Sciatic nerve (tissue), 2 donors: ENCODE measurements around the gene FNDC1. TPM values are rescaled to one million over a fixed set of nuclear protein-coding genes. Genes with fewer than 3 reads are reported as not detected.
"Not testable (repeated sequence)": the region's sequence is repeated elsewhere in the genome, so short reads cannot be mapped to it uniquely, and the experiment has no call there.

ENCODE experiments used
- ATAC-seq: fragments of 200-7000 bp; cut with Tn5 transposase; one replicate; pipeline ENCODE4 v1.9.1; 2020; ENCODE audit warnings: mild to moderate bottlenecking, moderate library complexity
- DNase-seq: peaks from one replicate; pipeline ENCODE4 v3.0.0-alpha.2; 2020; ENCODE audit warnings: low spot score
- intact Hi-C: fragments of 100-400 bp; cut with DNase I; formaldehyde crosslinking; loops from one replicate; pipeline ENCODE4 v1.14.2; 2022
- total RNA-seq: library from RNA; stranded (reverse); fragmentation: NEBNext Ultra II Directional; extraction: Animal tissue kit (Norgen Biotek cat#: 25700); gene quantifications from one replicate; pipeline ENCODE4 v1.2.1, GENCODE V29; 2021
- donor health status: DM: no; HTN: no; CAD: no.
- donor health status: DM: no; HTN: no; CAD: no.

The FNDC1 gene
- total RNA-seq, result 13.7 TPM

GRCh38 chr6:159169193-159169555, at the start of gene FNDC1:
Gene FNDC1, plus strand, starts transcription at chr6:159169400. Its CDS starts 197 bp downstream, at chr6:159169597.
- ATAC-seq (peak; percentile 6), DNase-seq (peak; percentile 66)

DNA sequence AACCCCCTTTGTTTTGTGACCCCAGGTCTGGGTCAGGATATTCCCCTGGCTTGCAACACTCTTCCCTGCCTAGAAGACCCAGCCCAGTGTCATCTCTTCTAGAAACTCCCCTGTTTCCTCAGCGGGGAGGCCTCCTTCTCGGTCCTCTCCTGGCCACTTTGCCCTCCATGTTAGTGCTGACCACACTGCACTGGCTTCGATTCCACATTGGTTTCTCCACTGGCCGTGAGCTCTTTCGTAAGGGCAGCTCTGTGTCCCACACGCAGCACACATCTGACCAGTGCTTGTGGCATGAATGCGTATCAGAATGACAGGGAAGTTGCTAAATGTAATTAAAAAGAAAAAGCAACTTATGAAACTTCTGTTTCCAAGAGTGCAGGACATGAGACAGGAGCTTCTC, 49.4 kb upstream of the FNDC1 start:
- DNase-seq (no peak), ATAC-seq (peak; percentile 48)
- intact Hi-C loops, result no loop called here

More at GRCh38 chr6:159169193-159169555, at the start of gene FNDC1:
- intact Hi-C loops, result no loop called here

- no peak for ATAC-seq
- DNase-seq, result no peak
- intact Hi-C loops, result no loop called here
Observed at GRCh38 chr6:159121486-159121885, 47.7 kb upstream of the FNDC1 start.

DNA sequence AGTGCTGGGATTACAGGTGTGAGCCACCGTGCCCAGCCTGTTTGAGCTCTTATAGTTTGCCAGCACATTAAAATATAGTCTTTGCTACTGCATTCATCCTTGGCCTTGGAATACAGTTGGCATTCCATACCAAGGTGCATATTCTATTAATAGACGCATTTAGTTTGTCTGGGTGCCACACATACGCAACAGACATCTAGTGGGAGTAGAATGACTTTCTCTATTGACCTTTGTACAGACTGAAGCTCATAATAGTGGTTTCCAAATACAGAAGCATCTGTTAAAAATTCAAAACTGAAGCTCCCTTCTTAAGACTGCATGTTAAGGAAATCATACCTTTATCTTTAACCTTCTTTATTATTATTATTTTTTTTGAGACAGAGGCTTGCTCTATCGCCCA, 46.7 kb upstream of the FNDC1 start:
- ATAC-seq (no peak), DNase-seq (no peak)
- intact Hi-C loops, result no loop called here

DNA sequence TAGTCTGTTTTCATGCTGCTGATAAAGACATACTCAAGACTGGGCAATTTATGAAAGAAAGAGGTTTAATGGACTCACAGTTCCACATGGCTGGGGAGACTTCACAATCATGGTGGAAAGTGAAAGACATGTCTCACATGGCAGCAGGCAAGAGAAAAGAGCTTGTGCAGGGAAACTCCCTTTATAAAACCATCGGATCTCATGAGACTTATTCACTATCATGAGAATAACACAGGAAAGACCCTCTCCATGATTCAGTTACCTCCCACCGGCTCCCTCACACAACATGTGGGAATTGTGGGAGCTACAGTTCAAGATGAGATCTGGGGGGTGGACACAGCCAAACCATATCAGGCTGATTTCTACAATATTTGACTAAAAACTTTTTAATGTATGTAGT, 45.4 kb upstream of the FNDC1 start:
- ATAC-seq, DNase-seq, intact Hi-C loops: not testable (repeated sequence)

DNA sequence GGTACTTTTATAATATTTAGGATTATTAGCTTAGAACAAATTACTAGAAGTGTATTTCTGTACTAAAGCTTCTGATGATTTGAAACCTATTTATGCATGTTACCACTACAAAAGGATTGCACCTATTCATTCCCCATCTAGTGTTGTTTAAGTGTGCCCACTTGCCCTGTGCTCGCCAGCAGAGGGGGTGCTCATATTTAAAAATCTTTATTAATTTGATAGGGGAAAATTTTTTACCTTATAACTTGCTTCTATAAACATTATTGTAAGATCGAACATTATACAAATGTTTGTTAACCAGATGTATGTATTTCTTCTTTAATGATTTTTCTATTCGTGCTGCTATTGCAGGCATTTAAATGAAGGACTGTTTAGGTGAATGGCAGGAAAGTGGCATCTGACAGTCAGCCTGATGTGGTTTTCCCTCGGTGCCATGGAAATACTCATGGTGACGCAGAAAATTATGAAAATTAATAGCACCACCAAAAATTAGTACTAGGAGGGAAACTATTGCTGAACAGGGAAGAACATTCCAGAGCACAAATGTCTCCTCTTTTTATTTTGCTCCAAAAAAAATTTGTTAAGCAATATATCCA, 44.1 kb upstream of the FNDC1 start:
- DNase-seq, result no peak
- ATAC-seq, result no peak
- intact Hi-C loops, result no loop called here

DNA sequence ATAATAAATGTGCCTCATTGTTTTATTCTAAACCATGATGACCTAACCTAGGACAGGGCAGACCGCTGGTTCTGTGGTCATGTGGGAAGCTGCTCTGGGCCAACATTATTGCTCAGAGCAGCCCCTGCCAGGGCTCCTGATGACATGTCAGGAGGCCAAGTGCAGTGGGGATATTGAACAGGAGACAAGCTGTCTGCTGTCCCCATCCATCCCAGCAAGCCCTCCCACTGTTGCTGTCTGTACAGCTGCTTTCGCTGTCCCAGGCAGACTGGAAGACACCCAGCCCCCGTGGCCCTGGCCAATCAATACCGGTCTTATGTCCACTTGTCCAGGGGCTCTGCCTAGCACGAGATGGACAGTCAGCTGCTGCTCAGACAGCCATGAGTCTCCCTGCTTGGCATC, 43.2 kb upstream of the FNDC1 start:
- intact Hi-C loops, result no loop called here
- ATAC-seq, result peak; percentile 73
- DNase-seq, result no peak

- intact Hi-C loops, result no loop called here
- DNase-seq, result no peak
- peak; percentile 64 for ATAC-seq
Observed at GRCh38 chr6:159126590-159126989, 42.6 kb upstream of the FNDC1 start.

DNA sequence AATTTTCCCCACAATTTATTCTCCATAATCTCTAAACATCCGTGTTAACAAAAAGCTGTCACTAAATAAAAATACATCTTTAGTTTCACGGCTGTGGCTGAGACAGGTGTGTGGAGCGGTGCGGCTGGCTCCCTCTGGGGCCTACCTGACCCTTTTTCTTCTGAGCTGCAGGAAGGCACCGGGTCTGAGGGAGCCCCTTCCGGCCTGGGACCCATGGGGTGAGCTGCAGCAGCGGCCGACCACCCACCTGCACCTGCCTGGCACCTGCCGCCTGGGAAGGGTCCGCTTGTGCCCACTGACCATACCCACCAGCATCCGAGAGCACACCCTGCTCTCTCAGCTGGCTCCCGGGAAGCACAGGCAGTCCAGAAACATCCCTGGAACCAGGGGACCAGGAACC, 41.5 kb upstream of the FNDC1 start:
- ATAC-seq (no peak), DNase-seq (no peak)
- intact Hi-C loops, result no loop called here

GRCh38 chr6:159128978-159129377, 40.2 kb upstream of the FNDC1 start:
- DNase-seq, result no peak
- ATAC-seq, result no peak
- intact Hi-C loops, result no loop called here

GRCh38 chr6:159130846-159131245, 38.4 kb upstream of the FNDC1 start:
- ATAC-seq, result no peak
- no peak for DNase-seq
- intact Hi-C loops, result loop anchor here (10.0 kb wide), 1 partner anchor 86 kb away; the partner anchor contains the start of gene TAGAP

DNA sequence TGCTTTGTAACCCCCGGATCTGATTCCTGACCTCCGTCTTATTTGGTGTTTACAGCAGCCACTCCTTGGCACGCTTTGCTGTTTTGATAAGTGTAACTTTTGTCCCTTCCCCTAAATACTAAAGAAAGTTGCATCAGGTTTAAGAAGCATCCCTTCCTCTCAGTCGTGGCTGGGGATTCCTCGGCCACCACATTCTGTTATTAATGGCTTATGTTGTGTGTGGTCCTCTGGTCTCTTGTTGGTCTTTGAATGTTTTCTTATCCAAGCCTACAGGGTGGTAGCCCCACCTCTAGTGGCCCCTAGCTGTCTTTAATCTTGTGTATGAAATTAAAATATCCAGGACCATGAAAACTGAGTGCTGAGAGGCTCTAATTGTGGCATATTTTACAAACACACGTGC, 37.5 kb upstream of the FNDC1 start:
- intact Hi-C loops, result loop anchor here (10.0 kb wide), 1 partner anchor 87 kb away; the partner anchor contains the start of gene TAGAP

DNA sequence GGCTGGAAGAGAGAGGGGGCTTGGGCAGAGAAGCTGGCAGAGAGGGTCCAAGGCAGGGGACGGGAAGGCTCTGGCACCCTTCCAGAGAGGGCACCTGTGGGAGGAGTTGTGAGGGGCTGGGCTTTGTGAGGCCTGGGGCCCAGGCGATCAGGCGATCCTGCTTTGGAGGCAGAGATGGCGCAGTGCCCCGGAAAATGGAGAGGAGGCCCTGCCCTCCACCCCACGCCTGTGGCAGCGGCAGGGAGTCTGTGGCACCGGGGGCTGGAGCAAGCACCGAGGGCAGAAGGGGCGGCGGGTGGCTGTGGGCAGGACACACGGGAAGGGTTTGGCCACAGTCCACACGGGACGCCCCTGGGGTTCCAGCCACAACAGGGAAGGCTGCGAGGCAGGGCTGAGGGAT, 36.5 kb upstream of the FNDC1 start:
- intact Hi-C loops, result loop anchor here (10.0 kb wide), 1 partner anchor 88 kb away; the partner anchor contains the start of gene TAGAP
- ATAC-seq (no peak), DNase-seq (no peak)

More for the DNA sequence above, 37.5 kb upstream of the FNDC1 start:
- DNase-seq (no peak), ATAC-seq (no peak)

DNA sequence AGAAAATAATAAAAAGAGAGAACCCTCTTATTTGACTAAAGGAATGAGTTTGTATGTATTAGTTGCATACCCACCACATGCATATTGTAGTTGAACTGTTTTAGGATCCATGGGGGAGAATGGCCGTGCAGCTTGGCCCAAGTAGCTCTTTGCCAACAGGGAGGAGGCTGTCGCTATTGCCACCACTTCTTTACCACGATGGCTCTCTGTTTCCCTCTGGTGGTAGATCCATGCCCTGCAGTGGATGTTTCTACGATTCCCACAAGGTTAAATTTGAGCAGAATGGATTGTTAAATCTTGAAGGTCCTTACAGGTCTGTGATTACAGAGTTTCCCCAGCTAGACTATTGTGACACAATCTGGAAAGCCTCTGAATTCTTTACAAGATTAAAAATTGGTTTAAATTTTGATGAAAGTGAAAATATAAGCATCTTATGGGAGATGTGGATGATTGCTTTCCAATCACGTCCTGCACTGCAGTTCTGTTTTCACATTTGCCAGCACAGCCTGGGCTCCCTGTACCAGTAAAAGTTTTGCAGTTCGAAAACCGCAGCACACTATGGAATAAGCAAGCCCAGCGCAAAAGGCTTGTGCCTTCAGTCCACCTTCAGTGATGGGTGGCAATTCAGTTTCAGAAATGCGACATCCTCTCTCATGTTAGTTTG, 34.4 kb upstream of the FNDC1 start:
- ATAC-seq (peak; percentile 77), DNase-seq (peak; percentile 78)
- intact Hi-C loops, result loop anchor here (10.0 kb wide), 1 partner anchor 90 kb away; the partner anchor contains the start of gene TAGAP

DNA sequence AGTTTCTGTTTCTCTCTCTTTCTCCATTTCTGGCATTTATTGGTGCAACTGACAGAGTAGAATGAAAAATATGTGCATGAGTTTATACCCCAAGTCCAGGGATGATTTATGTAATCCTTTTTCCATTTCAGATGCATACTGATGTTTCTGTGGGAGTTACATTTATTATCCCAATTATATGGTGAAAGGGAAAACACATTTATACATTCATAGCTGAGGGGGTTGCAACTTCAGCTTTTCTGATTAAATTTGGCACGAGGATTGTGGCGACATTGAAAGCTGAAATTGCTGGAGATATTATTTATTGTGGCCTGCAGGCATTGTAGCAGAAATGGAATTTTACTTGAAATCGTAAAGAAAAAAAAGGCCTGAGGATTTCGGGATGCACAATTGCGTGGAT, 31.5 kb upstream of the FNDC1 start:
- no peak for ATAC-seq
- no peak for DNase-seq
- intact Hi-C loops, result loop anchor here (10.0 kb wide), 1 partner anchor 93 kb away; the partner anchor contains the start of gene TAGAP

- no peak for ATAC-seq
- DNase-seq, result no peak
- intact Hi-C loops, result no loop called here
Observed at GRCh38 chr6:159142531-159142930, 26.7 kb upstream of the FNDC1 start.

DNA sequence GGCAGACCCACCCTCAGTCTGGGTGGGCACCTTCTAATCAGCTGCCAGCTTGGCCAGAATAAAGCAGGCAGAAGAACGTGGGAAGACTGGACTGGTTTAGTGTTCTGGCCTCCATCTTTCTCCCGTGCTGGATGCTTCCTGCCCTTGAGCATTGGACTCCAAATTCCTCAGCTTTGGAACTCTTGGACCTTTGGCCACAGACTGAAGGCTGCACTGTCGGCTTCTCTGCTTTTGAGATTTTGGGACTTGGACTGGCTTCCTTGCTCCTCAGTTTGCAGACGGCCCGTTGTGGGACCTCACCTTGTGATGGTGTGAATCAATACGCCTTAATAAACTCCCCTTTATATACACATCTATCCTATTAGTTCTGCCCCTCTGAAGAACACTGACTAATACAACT, 20.6 kb upstream of the FNDC1 start:
- intact Hi-C loops, result no loop called here
- DNase-seq (no peak), ATAC-seq (no peak)

DNA sequence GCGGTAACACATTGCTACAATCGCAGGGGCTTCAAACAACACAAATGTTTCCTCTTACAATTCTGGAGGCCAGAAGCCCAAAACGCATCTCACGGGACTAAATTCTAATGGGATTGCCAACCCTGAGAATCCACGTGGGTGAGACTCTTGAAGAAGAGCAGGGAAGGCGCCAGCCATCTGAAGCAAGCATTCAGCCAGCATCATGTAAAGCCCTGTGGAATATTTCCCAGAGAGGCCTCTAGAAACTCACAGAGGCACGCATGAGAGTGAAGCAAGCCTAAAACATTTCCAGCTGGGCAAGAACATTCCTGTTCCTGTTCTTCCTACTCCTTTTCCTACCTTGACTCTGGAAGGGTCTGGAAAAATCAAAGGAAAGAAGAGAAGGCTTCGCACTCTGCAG, 19.6 kb upstream of the FNDC1 start:
- ATAC-seq (no peak), DNase-seq (no peak)
- intact Hi-C loops, result no loop called here

DNA sequence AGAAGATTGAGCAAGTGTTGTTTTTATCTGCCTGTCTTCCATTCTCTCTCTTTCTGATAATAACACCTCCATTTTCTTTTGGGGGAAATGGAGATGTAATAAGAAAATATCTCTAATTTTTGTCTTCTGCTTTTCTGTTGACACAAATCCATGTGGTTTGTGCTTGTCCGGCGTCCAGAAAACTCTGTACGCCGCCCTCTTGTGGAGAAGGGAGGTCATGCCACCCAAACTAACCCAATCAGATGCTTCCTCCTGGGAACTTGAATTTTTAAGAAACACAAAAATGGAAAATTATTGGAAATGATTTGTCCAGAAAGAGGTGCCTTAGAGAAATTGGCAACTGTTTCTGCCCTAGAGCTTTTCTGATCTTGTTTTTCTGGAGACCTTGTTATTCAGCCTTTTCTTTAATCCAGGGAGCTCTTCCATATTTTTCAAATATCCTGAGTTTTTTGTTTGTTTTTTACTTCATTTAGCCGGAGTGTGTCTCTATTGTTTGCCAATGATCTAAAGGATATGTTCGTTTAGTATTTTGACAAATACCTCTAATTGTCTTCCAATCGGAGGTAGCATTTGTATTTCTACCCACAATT, 17.8 kb upstream of the FNDC1 start:
- peak; percentile 62 for ATAC-seq
- DNase-seq, result no peak
- intact Hi-C loops, result no loop called here

DNA sequence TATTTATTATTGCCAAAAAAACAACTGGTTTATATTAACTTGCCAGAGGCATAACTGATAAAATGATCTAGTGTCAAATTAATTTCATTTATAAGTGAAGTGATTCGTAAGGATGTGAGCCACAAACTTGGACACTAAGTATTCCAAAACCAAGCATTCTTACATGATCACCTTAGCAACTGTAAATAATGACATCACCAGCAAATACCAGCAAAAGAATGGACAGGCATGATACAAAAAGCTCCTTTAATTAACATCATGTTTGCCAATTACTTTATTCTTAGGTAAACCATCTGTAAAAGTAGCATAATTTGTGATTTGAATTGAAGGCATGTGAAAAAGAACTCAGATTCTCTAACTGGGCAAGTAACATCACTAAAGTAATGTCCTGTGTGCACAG, 17.2 kb upstream of the FNDC1 start:
- ATAC-seq, result no peak

More for the DNA sequence above, 17.2 kb upstream of the FNDC1 start:
- intact Hi-C loops, result no loop called here
- DNase-seq, result no peak
